Mesendoderm (in vitro differentiated cells): Measurements from ENCODE around the gene LCORL.

Experiments used
- DNase-seq: peaks from one replicate; pipeline ENCODE4 v3.0.0; 2013
- H2AK5ac ChIP-seq: 2 replicates; pipeline ENCODE4 v1.6.1; 2013; ENCODE audit warnings: low read length, inconsistent platforms
- H2BK120ac ChIP-seq: 2 replicates; pipeline ENCODE4 v1.6.1; 2013; ENCODE audit warnings: low read depth, mild to moderate bottlenecking, low read length, moderate library complexity, mixed read lengths
- H2BK15ac ChIP-seq: replicated peaks from 2 replicates; pipeline ENCODE4 v1.6.1; 2013; ENCODE audit warnings: low read depth, mild to moderate bottlenecking, moderate library complexity
- H2BK5ac ChIP-seq: 2 replicates; pipeline ENCODE4 v1.6.1; 2013; ENCODE audit warnings: low read length, inconsistent platforms
- H3K18ac ChIP-seq: 2 replicates; pipeline ENCODE4 v1.6.1; 2013; ENCODE audit warnings: mild to moderate bottlenecking, low read length, mixed read lengths
- H3K23ac ChIP-seq: one replicate; pipeline ENCODE4 v1.6.1; 2013; ENCODE audit warnings: low read length
- H3K27ac ChIP-seq: 2 replicates; pipeline ENCODE4 v1.5.1; 2013; ENCODE audit warnings: low read depth, mild to moderate bottlenecking, inconsistent platforms, low read length, moderate library complexity
- H3K27me3 ChIP-seq: 2 replicates; pipeline ENCODE4 v1.6.1; 2013; ENCODE audit warnings: low read length, control low read depth, mild to moderate bottlenecking, inconsistent platforms; ENCODE audit not compliant: insufficient read depth, poor library complexity
- H3K36me3 ChIP-seq: 2 replicates; pipeline ENCODE4 v1.6.1; 2013; ENCODE audit warnings: low read length, inconsistent platforms; ENCODE audit not compliant: control insufficient read depth, insufficient read depth
- H3K4ac ChIP-seq: one replicate; pipeline ENCODE4 v1.6.1; 2013; ENCODE audit warnings: low read depth, mild to moderate bottlenecking, low read length, moderate library complexity
- H3K4me1 ChIP-seq: 2 replicates; pipeline ENCODE4 v1.6.1; 2013; ENCODE audit warnings: low read depth, low read length, inconsistent platforms; ENCODE audit not compliant: control insufficient read depth
- H3K4me2 ChIP-seq: 2 replicates; pipeline ENCODE4 v1.6.1; 2013; ENCODE audit warnings: low read length
- H3K4me3 ChIP-seq: 2 replicates; pipeline ENCODE4 v1.5.1; 2013; ENCODE audit warnings: mild to moderate bottlenecking, low read length
- H3K56ac ChIP-seq: one replicate; pipeline ENCODE4 v1.6.1; 2013; ENCODE audit warnings: low read length
- H3K79me1 ChIP-seq: 2 replicates; pipeline ENCODE4 v1.6.1; 2013; ENCODE audit warnings: low read length, inconsistent platforms
- H3K79me2 ChIP-seq: 2 replicates; pipeline ENCODE4 v1.6.1; 2013; ENCODE audit warnings: mild to moderate bottlenecking, low read length; ENCODE audit not compliant: control insufficient read depth, insufficient read depth
- H3K9ac ChIP-seq: 2 replicates; pipeline ENCODE4 v1.6.1; 2013; ENCODE audit warnings: low read length, inconsistent platforms
- H4K5ac ChIP-seq: one replicate; pipeline ENCODE4 v1.6.1; 2013; ENCODE audit warnings: low read length
- H4K8ac ChIP-seq: one replicate; pipeline ENCODE4 v1.6.1; 2013; ENCODE audit warnings: low read depth, mild to moderate bottlenecking, control low read depth, low read length, moderate library complexity
- WGBS: extraction: QIAGEN DNeasy Blood & Tissue Kit; methylation state at CpG from one replicate; pipeline ENCODE4 v1.1.7; 2013; ENCODE audit warnings: low lambda C conversion rate, missing lambda C conversion rate; ENCODE audit not compliant: insufficient coverage; ENCODE audit errors: extremely low coverage; 5-methylcytosine and 5-hydroxymethylcytosine counted together

Gene LCORL

GRCh38 chr4:17794730-17795129 lies 226.8 kb downstream of the LCORL start:
- H3K9ac ChIP-seq = no peak overlapping the region
- no peak overlapping the region for H3K4ac ChIP-seq
- no peak overlapping the region for H2AK5ac ChIP-seq
- H3K4me1 ChIP-seq = no peaks in the 10 kb centered on the region
- H4K8ac ChIP-seq = no peak overlapping the region
- WGBS = no CpG with 5 or more reads among the region's 1 CpG
- no peaks in the 10 kb centered on the region for H3K36me3 ChIP-seq
- no peak overlapping the region for H3K23ac ChIP-seq
- H2BK5ac ChIP-seq = no peak overlapping the region
- no peak for DNase-seq
- H3K4me3 ChIP-seq = no peak overlapping the region
- no peak overlapping the region for H3K56ac ChIP-seq
- no peak overlapping the region for H2BK15ac ChIP-seq
- H4K5ac ChIP-seq = no peak overlapping the region
- H2BK120ac ChIP-seq = no peak overlapping the region
- no peak overlapping the region for H3K4me2 ChIP-seq
- no peaks in the 10 kb centered on the region for H3K27me3 ChIP-seq
- H3K79me1 ChIP-seq = no peaks in the 10 kb centered on the region
- H3K18ac ChIP-seq = no peak overlapping the region
- H3K27ac ChIP-seq = no peak overlapping the region
- H3K79me2 ChIP-seq = no peaks in the 10 kb centered on the region
